Measurements from ENCODE around the gene SBF2.

- TF ChIP-seq BHLHE40 (IDR thresholded peaks at IDR 0.05; ENCODE audit: borderline replicate concordance) (no peak), FOXA1 (IDR thresholded peaks at IDR 0.05) (no peak), TARDBP (IDR thresholded peaks at IDR 0.05) (no peak), NFRKB (IDR thresholded peaks at IDR 0.05) (no peak), SP1 (IDR thresholded peaks at IDR 0.05) (no peak), SUZ12 (IDR thresholded peaks at IDR 0.05) (no peak), HDGF (IDR thresholded peaks at IDR 0.05; ENCODE audit: borderline replicate concordance) (no peak), LEF1 (IDR thresholded peaks at IDR 0.05; ENCODE audit: borderline replicate concordance) (no peak), ARNT (IDR thresholded peaks at IDR 0.05) (no peak)
Measured at GRCh38 chr11:10329356-10329755, 35.3 kb upstream of the SBF2 start.

All from HEK293T (cell line).